ENCODE measurements around the gene ROBO1.

The ROBO1 gene

DNA sequence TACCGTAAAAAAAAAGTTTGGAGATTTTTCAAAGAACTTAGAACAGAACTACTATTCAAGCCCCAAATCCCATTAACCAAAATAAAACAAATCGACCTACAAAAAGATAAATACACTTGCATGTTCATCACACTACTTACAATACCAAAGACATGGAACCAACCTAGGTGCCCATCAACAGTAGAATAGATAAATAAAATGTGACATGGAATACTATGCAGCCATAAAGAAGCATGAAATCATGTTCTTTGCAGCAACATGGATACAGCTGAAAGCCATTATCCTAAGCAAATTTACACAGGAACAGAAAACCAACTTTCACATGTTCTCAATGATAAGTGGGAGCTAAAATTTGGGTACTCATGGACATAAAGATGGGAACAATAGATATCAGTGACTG, 768.7 kb downstream of the ROBO1 start:
- Histone ChIP-seq H3K4me1 (ENCODE audit: low read depth, poor library complexity, severe bottlenecking) (peaks cover 9% of the 10 kb centered on the region), H3K36me3 (ENCODE audit: insufficient read depth) (no peaks in the 10 kb centered on the region), H3K4me3 (IDR thresholded peaks at IDR 0.05; ENCODE audit: insufficient read depth, low read depth, low read length) (no peak overlapping the region), H4K20me1 (ENCODE audit: insufficient read depth) (no peaks in the 10 kb centered on the region), H3K27me3 (ENCODE audit: insufficient read depth, low read depth) (no peaks in the 10 kb centered on the region), H2AFZ (ENCODE audit: low read depth) (no peak overlapping the region), H3K4me2 (no peak overlapping the region), H3K79me2 (ENCODE audit: insufficient read depth, low read depth) (no peaks in the 10 kb centered on the region), H3K9ac (no peak overlapping the region), H3K27ac (no peak overlapping the region)
- TF ChIP-seq, protein P1, sequence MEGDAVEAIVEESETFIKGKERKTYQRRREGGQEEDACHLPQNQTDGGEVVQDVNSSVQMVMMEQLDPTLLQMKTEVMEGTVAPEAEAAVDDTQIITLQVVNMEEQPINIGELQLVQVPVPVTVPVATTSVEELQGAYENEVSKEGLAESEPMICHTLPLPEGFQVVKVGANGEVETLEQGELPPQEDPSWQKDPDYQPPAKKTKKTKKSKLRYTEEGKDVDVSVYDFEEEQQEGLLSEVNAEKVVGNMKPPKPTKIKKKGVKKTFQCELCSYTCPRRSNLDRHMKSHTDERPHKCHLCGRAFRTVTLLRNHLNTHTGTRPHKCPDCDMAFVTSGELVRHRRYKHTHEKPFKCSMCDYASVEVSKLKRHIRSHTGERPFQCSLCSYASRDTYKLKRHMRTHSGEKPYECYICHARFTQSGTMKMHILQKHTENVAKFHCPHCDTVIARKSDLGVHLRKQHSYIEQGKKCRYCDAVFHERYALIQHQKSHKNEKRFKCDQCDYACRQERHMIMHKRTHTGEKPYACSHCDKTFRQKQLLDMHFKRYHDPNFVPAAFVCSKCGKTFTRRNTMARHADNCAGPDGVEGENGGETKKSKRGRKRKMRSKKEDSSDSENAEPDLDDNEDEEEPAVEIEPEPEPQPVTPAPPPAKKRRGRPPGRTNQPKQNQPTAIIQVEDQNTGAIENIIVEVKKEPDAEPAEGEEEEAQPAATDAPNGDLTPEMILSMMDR (conservative IDR thresholded peaks at IDR 0.05; ENCODE audit: low read depth, low read length) = no peak

DNA sequence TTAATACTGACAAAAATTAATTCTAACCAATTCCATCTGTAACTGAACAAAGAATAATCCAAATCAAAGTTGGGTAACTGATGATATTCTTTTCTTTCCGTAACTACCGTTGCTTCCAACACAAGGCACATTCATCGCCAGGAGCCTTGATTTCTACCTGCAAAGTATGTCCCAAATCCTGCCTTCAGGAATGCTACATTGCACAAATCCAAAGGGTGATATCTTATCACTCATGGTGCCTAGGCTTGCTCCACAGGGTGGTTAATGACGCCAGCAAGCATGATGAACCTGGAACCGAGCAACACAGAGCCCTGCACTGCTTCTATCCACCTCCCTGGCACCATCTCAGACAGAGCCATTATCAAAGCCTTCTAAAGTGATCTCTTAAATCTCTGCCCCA, 772.7 kb downstream of the ROBO1 start:
- no peak overlapping the region for H3K27ac ChIP-seq
- no peak overlapping the region for H3K4me2 ChIP-seq
- H3K36me3 ChIP-seq (ENCODE audit: insufficient read depth) = no peaks in the 10 kb centered on the region
- no peak overlapping the region for H2AFZ ChIP-seq (ENCODE audit: low read depth)
- no peaks in the 10 kb centered on the region for H3K4me1 ChIP-seq (ENCODE audit: low read depth, poor library complexity, severe bottlenecking)
- H3K27me3 ChIP-seq (ENCODE audit: insufficient read depth, low read depth) = no peaks in the 10 kb centered on the region
- H3K79me2 ChIP-seq (ENCODE audit: insufficient read depth, low read depth) = no peaks in the 10 kb centered on the region
- H4K20me1 ChIP-seq (ENCODE audit: insufficient read depth) = no peaks in the 10 kb centered on the region
- no peak overlapping the region for H3K4me3 ChIP-seq (IDR thresholded peaks at IDR 0.05; ENCODE audit: insufficient read depth, low read depth, low read length)
- TF ChIP-seq, protein P1 (conservative IDR thresholded peaks at IDR 0.05; ENCODE audit: low read depth, low read length) = no peak
- no peak overlapping the region for H3K9ac ChIP-seq

DNA sequence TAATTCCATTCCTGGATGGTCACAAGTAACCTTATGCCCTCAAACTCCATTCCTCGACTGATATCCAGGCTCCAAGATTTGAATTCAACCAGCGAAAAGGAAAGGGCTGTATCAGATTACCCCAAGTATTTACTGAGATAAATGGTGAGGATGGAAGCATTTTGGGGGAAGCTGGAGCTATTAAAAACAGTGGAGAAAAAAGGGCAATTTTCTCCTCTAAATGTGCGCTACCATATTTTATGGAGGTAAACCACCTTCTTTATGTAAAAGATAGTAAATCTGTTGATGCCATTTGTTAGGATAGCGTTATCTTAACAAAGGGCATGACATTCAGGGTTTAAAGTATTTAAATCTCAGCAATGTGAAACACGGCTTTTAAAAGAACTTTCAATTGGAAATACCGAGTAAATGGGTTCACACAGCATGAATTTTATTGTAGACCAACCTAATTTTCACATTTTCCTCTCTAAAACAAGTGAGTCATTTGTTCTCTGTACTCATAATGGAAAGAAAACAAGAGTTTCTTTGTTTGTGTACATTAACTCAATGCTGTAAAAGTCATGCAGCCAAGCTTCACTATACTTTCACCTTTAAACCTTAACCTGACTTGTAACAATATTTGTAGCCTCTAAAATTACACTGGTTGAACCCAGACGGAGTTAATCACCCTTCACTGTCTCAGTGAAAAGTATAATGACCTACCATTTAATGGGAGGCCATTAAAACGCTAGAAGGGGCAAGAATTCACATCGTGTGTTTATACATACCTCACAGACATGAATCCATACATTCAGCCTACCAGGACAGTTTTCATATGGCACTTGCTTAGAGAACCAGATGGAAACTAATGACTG, 773.4 kb downstream of the ROBO1 start:
- no peak overlapping the region for H3K4me2 ChIP-seq
- no peak overlapping the region for H3K27ac ChIP-seq
- TF ChIP-seq, protein P1 (conservative IDR thresholded peaks at IDR 0.05; ENCODE audit: low read depth, low read length) = no peak
- H3K9ac ChIP-seq = no peak overlapping the region
- no peaks in the 10 kb centered on the region for H3K79me2 ChIP-seq (ENCODE audit: insufficient read depth, low read depth)
- H3K27me3 ChIP-seq (ENCODE audit: insufficient read depth, low read depth) = no peaks in the 10 kb centered on the region
- no peaks in the 10 kb centered on the region for H3K36me3 ChIP-seq (ENCODE audit: insufficient read depth)
- H3K4me1 ChIP-seq (ENCODE audit: low read depth, poor library complexity, severe bottlenecking) = no peaks in the 10 kb centered on the region
- H2AFZ ChIP-seq (ENCODE audit: low read depth) = no peak overlapping the region
- H3K4me3 ChIP-seq (IDR thresholded peaks at IDR 0.05; ENCODE audit: insufficient read depth, low read depth, low read length) = no peak overlapping the region
- no peaks in the 10 kb centered on the region for H4K20me1 ChIP-seq (ENCODE audit: insufficient read depth)

DNA sequence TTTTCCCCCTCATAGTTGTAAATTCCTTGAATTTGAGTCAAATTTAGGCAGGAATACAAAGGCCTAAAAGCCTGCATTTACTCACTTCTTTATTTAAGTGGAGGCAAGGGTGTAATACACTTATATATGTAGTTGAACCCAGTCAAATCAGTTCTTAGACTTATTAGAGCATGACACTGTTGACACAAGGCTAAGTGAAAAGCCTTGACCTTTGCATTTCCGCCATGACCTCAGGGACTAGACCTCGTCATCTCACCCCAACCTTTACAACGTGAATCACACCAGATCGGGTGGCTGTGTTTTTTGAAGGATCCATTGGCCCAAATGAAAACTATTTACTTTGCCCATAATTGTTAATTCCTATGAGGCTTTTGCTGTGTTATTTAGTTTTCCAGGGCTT, 774.4 kb downstream of the ROBO1 start:
- H3K4me3 ChIP-seq (IDR thresholded peaks at IDR 0.05; ENCODE audit: insufficient read depth, low read depth, low read length) = no peak overlapping the region
- H3K4me1 ChIP-seq (ENCODE audit: low read depth, poor library complexity, severe bottlenecking) = no peaks in the 10 kb centered on the region
- H3K4me2 ChIP-seq = no peak overlapping the region
- no peaks in the 10 kb centered on the region for H3K79me2 ChIP-seq (ENCODE audit: insufficient read depth, low read depth)
- H3K36me3 ChIP-seq (ENCODE audit: insufficient read depth) = no peaks in the 10 kb centered on the region
- no peaks in the 10 kb centered on the region for H3K27me3 ChIP-seq (ENCODE audit: insufficient read depth, low read depth)
- TF ChIP-seq, protein P1 (conservative IDR thresholded peaks at IDR 0.05; ENCODE audit: low read depth, low read length) = no peak
- no peak overlapping the region for H2AFZ ChIP-seq (ENCODE audit: low read depth)
- no peak overlapping the region for H3K27ac ChIP-seq
- no peaks in the 10 kb centered on the region for H4K20me1 ChIP-seq (ENCODE audit: insufficient read depth)
- H3K9ac ChIP-seq = no peak overlapping the region
